KMS-11 (cell line): Measurements from ENCODE around the gene HEATR9.

Source experiments
- H2AFZ ChIP-seq: fragments of 200-600 bp; sonication (generic); 2 replicates; pipeline ENCODE4 v1.6.1; 2016; ENCODE audit warnings: antibody characterized with exemption, mixed run types, low read depth
- H3K27ac ChIP-seq: fragments of 200-600 bp; sonication (generic); 2 replicates; pipeline ENCODE4 v1.6.1; 2016; ENCODE audit warnings: mild to moderate bottlenecking, mixed run types
- H3K27me3 ChIP-seq: fragments of 200-600 bp; sonication (generic); 2 replicates; pipeline ENCODE4 v1.6.1; 2017; ENCODE audit warnings: mild to moderate bottlenecking, low read depth, mixed run types, moderate library complexity; ENCODE audit not compliant: insufficient read depth
- H3K36me3 ChIP-seq: fragments of 200-600 bp; sonication (generic); 2 replicates; pipeline ENCODE4 v1.6.1; 2017; ENCODE audit warnings: mild to moderate bottlenecking, mixed run types; ENCODE audit not compliant: insufficient read depth
- H3K4me1 ChIP-seq: fragments of 200-600 bp; sonication (generic); 2 replicates; pipeline ENCODE4 v1.6.1; 2016; ENCODE audit warnings: mild to moderate bottlenecking, low read depth, mixed run types; ENCODE audit not compliant: poor library complexity, severe bottlenecking
- H3K4me2 ChIP-seq: fragments of 200-600 bp; sonication (generic); 2 replicates; pipeline ENCODE4 v1.7.0; 2016; ENCODE audit warnings: mild to moderate bottlenecking, mixed run types
- H3K4me3 ChIP-seq: fragments of 200-600 bp; sonication (generic); IDR thresholded peaks from 2 replicates; pipeline ENCODE4 v1.6.1; 2017; ENCODE audit warnings: low read depth, low read length, mixed read lengths; ENCODE audit not compliant: insufficient read depth
- H3K79me2 ChIP-seq: fragments of 200-600 bp; sonication (generic); 2 replicates; pipeline ENCODE4 v1.6.1; 2016; ENCODE audit warnings: low read depth, mixed run types; ENCODE audit not compliant: insufficient read depth
- H3K9ac ChIP-seq: fragments of 200-600 bp; sonication (generic); 2 replicates; pipeline ENCODE4 v1.6.1; 2016; ENCODE audit warnings: mild to moderate bottlenecking, mixed run types
- H4K20me1 ChIP-seq: fragments of 200-600 bp; sonication (generic); 2 replicates; pipeline ENCODE4 v1.6.1; 2016; ENCODE audit warnings: mild to moderate bottlenecking, mixed run types; ENCODE audit not compliant: insufficient read depth
- CTCF ChIP-seq: fragments of 200-600 bp; sonication (generic); conservative IDR thresholded peaks from 2 replicates; pipeline ENCODE4 v1.6.1; 2017; ENCODE audit warnings: low read depth, mild to moderate bottlenecking, antibody characterized with exemption, low read length, moderate library complexity, mixed read lengths

Gene HEATR9

GRCh38 chr17:35821308-35821707, 47.4 kb downstream of the HEATR9 start:
- H3K36me3 ChIP-seq, result 0 out of 2 replicates have a peak, but pooled peaks cover 10% of the 10 kb centered on the region
- no peak overlapping the region for H3K9ac ChIP-seq
- H3K4me2 ChIP-seq, result no peak overlapping the region
- H3K27me3 ChIP-seq, result no peaks in the 10 kb centered on the region
- 0 out of 2 replicates have a peak, but pooled peaks cover 2% of the 10 kb centered on the region for H4K20me1 ChIP-seq
- H3K4me1 ChIP-seq, result no peaks in the 10 kb centered on the region
- no peak overlapping the region for H3K27ac ChIP-seq
- no peak overlapping the region for H3K4me3 ChIP-seq
- TF ChIP-seq CTCF, result no peak
- H3K79me2 ChIP-seq, result peaks cover 58% of the 10 kb centered on the region; the same call in 1 of the 2 replicates
- H2AFZ ChIP-seq, result no peak overlapping the region

DNA sequence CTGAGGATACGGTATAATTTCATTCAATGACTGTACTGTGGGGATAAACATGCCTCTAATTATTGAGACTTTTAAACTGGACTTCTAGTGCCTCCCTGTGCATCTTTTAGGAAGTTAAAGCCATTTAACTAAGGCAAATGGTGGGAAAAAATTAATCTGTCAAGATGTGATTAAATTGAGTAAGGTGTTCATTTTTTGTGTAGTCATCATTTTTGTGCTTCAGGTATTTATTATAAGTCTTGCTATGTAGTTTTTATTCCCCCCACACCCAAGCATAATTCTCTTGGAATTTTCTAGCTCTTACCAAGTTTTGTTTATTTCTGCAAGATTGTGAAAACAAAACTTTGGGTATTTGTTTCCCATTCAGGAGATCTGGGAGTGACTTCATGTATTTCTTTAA, 49.2 kb downstream of the HEATR9 start:
- H3K9ac ChIP-seq, result no peak overlapping the region
- H3K4me1 ChIP-seq, result no peaks in the 10 kb centered on the region
- H3K27ac ChIP-seq, result no peak overlapping the region
- no peak for TF ChIP-seq CTCF
- peaks cover 12% of the 10 kb centered on the region for H4K20me1 ChIP-seq
- H3K36me3 ChIP-seq, result 0 out of 2 replicates have a peak, but pooled peaks cover 6% of the 10 kb centered on the region
- H2AFZ ChIP-seq, result no peak overlapping the region
- H3K27me3 ChIP-seq, result no peaks in the 10 kb centered on the region
- no peak overlapping the region for H3K4me2 ChIP-seq
- no peak overlapping the region for H3K4me3 ChIP-seq
- peaks cover 76% of the 10 kb centered on the region for H3K79me2 ChIP-seq

- no peak overlapping the region for H3K9ac ChIP-seq
- no peak overlapping the region for H3K27ac ChIP-seq
- 0 out of 2 replicates have a peak, but pooled peaks cover 6% of the 10 kb centered on the region for H3K36me3 ChIP-seq
- H3K4me1 ChIP-seq, result peaks cover 14% of the 10 kb centered on the region
- H3K4me3 ChIP-seq, result no peak overlapping the region
- TF ChIP-seq CTCF, result no peak
- peaks cover 14% of the 10 kb centered on the region for H4K20me1 ChIP-seq
- H3K4me2 ChIP-seq, result no peak overlapping the region
- peaks cover 96% of the 10 kb centered on the region for H3K79me2 ChIP-seq
- no peak overlapping the region for H2AFZ ChIP-seq
- no peaks in the 10 kb centered on the region for H3K27me3 ChIP-seq
These were observed 51.5 kb downstream of the HEATR9 start for GRCh38 chr17:35817196-35817595.

DNA sequence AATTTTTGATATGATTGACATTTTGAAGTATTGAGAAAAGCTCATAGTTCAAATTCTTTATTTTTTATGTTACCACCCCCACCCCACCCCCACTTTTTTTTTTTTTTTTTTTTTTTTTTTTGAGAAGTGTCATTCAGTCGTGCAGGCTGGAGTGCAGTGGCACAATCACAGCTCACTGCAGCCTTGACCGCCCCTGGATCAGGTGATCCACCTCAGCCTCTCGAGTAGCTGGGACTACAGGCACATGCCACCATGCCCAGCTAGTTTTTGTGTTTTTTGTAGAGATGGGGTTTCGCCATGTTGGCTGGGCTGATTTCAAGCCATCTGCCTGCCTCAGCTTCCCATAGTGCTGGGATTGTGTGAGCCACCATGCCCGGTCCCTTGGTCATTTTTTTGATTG, 52.0 kb downstream of the HEATR9 start:
- 0 out of 2 replicates have a peak, but pooled peaks cover 6% of the 10 kb centered on the region for H3K36me3 ChIP-seq
- H3K4me3 ChIP-seq, result no peak overlapping the region
- no peaks in the 10 kb centered on the region for H3K27me3 ChIP-seq
- H3K9ac ChIP-seq, result no peak overlapping the region
- H3K27ac ChIP-seq, result no peak overlapping the region
- no peak overlapping the region for H2AFZ ChIP-seq
- no peak for TF ChIP-seq CTCF
- H3K4me1 ChIP-seq, result peaks cover 17% of the 10 kb centered on the region
- H4K20me1 ChIP-seq, result peaks cover 18% of the 10 kb centered on the region
- peaks cover 96% of the 10 kb centered on the region for H3K79me2 ChIP-seq
- H3K4me2 ChIP-seq, result no peak overlapping the region
